H1 (cell line): ENCODE results near the gene LSM14B. TPM values are rescaled to one million over a fixed set of nuclear protein-coding genes. Genes with fewer than 3 reads are reported as not detected.

Source experiments
- BCL11A ChIP-seq, 2 experiments: IDR thresholded peaks; one replicate each; pipeline ENCODE4 v1.6.1; 2011; ENCODE audit warnings: low read depth in 2 of 2, low read length in 2 of 2, mild to moderate bottlenecking in 2 of 2
- CBX8 ChIP-seq: fragments of 300-800, 300-1000 bp; sonication (generic); IDR thresholded peaks from 2 replicates; pipeline ENCODE4 v1.7.1; 2016; ENCODE audit warnings: low read depth, low read length, borderline replicate concordance
- MAFK ChIP-seq: IDR thresholded peaks from 2 replicates; pipeline ENCODE4 v1.6.1; 2012; ENCODE audit warnings: low read depth, mild to moderate bottlenecking, improper control_type of control experiment, low read length
- SIRT6 ChIP-seq: IDR thresholded peaks from one replicate; pipeline ENCODE4 v1.7.1; 2012; ENCODE audit warnings: low read length, inconsistent platforms
- polyA plus RNA-seq, 7 experiments: library from polyadenylated mRNA; depleted of rRNA in 3 of 7; stranded (reverse) in 5 of 7; unstranded in 2 of 7; fragments of >200 nt in 5 of 7; fragments of 200-250 nt in 2 of 7; gene quantifications; 1 replicate in 5 of 7; 2 replicates in 1 of 7; 4 replicates in 1 of 7; pipeline versions ENCODE4 v1.2.1 to v1.2.3, GENCODE V29; 2011 to 2013; ENCODE audit warnings: missing spikeins in 2 of 7, mixed read lengths in 2 of 7
- total RNA-seq: library from RNA; stranded (reverse); fragmentation: NEBNext Ultra II Directional; extraction: Animal tissue kit (Norgen Biotek cat#: 25700); gene quantifications from 2 replicates; pipeline ENCODE4 v1.2.1, GENCODE V29; 2021

Gene LSM14B
- total and polyA plus RNA-seq, 2 of the 8 experiments (the other 6 are each of a cell fraction or from before 2014, with no cell fraction given), result 58.3 to 65.6 TPM

DNA sequence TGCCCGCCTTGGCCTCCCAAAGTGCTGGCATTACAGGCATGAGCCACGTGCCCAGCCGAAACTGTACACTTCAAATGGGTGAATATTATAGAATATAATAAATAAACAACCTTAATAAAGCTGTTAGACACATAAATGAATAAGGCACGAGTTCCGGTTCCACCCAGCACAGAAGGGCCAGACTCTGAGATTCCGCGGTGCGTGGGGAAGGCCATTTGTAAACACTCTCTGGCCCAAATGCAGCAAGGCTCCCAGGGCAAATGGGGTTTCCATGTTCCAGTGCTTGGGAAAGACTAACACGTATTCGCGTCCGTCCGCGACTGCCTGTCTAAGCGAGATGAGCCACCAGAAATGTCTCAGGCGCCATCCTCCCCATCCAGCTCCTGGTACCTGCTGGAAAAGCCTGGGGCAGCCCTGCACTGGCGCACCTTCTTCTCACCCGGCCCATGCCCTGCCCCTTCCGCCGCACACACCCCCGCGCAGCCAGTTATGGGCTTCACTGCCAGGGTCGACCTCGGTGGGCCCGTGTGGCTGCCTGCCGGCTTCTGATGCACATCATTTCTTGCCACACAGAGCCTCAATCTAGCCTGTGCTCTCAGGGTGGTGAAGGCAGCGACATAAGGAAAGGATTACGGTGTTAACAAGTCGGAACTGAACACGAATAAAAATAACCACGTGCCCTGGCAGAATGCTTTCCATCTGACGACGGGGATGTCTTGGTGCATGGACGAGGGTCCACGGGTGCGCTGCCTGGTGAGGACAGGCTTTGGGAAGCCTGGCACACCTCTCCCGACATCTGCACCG lies 5.5 kb upstream of the LSM14B start (continued):
- TF ChIP-seq MAFK (no peak), CBX8 (no peak), BCL11A (IDR thresholded peaks at IDR 0.05; ENCODE audit: low read depth in 2 of 2, low read length in 2 of 2) (no peak), SIRT6 (no peak)
- TF ChIP-seq, all 59 proteins: peak for 0
